ENCODE data around the gene GJB2.

GJB2 gene

DNA sequence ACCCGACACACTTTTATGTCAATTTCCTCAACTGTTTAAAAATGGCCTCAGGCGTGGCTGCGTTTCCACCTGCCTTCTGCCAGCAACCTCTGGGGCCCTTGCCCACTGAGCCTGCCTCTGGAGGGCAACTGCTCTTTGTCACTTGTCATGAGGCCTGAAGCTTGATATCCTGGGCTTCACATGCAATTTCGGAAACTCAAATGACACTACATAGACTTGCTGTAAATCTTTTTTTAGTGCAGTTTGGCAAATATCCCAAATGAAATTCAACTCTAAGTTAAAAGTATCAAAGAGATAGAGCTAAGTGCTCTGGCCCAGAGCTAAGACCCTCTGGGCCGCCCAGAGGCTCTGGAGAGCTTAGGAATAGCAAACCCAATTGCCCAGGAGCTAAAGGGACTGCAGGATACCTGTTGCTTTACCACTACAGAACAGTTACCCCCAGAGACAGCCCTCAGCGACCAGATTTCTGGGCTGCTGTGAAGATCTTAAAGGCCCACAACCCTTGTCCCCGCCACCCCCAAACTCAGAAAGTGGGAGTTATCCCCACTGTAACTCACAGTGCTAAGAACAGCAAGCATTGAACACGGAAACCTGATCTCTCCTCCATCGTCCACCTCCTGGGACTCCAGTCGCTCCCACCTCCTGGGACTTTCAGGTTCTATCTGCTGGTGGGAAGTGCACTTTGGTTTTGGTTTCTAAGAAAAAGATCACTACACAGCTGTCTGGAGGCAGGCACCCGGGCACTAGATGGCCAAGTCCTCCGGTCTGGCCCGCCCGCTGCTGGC is 51.3 kb downstream of the GJB2 start:
- DNase-seq (ENCODE audit: low spot score): no peak

DNA sequence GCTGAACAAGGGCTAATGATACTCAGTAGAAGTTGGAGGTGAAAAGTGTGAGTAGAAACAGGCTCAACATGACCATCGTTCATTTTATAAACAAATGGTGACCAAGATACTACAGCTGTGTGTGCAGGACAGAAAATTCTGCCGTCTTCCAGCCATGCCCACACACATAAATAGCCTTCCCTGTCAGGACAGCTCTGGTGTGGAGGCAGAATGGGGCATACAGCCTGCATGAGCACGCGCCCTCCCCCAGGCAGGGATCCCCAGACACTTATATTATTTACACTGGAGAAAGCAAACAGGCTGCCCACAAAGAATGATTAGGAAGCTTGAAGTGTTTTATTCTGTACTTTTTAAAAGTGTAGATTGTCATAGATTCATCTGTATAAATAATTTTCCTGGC is 52.3 kb downstream of the GJB2 start:
- DNase-seq (ENCODE audit: low spot score): no peak

DNA sequence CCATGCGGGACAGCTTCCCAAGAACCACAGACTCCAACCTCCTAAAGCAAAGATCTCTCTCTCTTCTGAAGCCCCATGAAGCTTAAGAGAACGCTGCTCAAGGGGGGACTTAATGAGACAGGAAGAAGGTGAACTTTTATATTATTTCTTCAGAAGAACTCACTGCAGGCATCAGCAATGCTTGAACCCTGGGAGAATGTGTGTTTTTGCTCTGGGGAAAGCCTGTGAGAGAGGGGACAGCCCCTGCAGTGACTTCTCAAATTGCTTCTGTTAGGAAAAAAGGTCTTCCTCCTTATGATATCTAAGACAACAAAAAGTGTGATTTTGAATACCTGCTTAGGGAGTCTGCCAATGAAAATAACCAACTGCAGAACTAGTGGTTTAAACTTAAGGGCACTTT is 54.9 kb downstream of the GJB2 start:
- DNase-seq (ENCODE audit: low spot score): no peak

Data from ecto neural progenitor cell (in vitro differentiated cells).